GF-D8 (cell line): ENCODE measurements around the gene TXN2.
A peak's percentile ranks its signal among the peaks of the same experiment; 100 is the strongest.
"Not testable (repeated sequence)": the region's sequence is repeated elsewhere in the genome, so short reads cannot be mapped to it uniquely, and the experiment has no call there.

Experiments
- DNase-seq: peaks from one replicate; lab custom pipeline; 2025; lab: John Stamatoyannopoulos, UW

Gene TXN2

DNA sequence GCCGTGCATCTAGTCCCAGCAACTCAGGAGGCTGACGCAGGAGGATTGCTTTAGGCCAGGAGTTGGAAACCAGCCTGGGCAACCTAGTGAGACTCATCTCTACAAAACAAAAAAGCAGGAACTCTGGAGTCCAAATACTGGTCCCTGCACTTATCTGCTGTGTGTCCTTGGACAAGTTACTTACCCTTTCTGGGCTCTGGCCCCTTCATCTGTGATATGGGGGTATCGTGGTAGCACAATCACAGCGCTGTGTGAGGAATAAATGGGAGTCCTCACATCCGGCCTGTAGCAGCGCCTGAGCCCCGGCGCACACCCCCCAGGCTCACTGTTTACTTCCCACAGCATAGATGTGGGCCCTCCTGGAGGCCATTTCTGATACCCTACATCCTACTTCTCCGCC lies 49.5 kb downstream of the TXN2 start:
- no peak for DNase-seq

DNA sequence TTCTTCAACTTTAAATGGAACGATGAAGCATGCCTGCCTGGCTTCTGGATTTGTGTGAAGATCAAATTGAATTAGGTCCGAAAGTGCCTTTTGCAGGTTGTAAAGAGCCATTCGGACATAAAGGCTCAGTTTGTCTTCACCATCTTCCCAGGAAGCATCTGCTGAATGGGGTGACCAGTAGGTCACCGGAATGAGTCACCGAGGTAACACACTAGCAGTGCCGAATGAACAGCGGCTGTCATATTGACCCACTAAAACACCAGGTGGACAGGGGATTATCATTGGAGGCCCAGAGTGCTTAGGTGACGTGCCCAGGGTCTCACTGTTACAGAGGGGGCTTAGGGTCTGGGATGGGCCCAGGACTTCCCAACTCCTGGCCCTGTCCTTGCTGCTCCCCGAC lies 50.6 kb downstream of the TXN2 start:
- no peak for DNase-seq

DNA sequence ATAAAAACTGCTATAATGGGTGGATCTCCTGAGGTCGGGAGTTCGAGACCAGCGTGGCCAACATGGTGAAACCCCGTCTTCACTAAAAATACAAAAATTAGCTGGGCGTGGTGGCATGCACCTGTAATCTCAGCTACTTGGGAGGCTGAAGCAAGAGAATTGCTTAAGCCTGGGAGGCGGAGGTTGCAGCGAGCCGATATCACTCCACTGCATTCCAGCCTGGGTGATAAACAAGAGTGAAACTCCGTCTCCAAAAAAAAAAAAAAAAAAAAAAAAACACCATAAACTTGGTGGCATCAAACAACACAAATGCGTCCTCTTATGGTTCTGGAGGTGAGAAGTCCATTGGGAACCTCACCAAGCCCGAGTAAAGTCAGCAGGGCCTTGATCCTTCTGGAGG lies 53.5 kb downstream of the TXN2 start:
- not testable (repeated sequence) for DNase-seq

DNA sequence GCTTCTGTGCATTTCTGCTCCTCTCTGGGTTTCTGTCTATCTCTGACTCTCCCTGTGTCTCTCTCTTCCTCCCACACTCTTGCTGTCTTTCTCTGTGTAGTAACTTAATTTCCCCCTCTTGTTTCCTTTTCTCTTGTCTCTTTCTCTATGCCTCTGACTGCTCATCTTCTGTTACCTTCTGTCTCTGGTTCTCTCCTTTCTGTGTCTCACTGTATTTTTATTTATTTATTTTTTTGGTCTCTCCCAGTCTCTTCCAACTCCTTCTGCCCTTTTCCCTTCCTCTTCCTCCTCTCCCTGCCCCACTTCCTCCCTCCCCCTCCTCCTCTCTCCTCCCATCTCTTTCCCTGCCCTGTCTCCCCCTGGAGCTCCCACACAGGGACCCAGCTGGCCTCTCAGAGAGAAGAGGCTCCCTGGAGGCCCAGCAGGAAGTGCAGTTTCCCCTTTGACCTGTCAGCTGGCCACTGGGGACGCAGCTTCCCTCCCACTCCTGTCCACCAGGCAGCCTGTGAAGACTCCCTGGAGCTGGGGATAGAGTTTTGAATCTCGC lies 55.4 kb downstream of the TXN2 start:
- peak; percentile 27 for DNase-seq

DNA sequence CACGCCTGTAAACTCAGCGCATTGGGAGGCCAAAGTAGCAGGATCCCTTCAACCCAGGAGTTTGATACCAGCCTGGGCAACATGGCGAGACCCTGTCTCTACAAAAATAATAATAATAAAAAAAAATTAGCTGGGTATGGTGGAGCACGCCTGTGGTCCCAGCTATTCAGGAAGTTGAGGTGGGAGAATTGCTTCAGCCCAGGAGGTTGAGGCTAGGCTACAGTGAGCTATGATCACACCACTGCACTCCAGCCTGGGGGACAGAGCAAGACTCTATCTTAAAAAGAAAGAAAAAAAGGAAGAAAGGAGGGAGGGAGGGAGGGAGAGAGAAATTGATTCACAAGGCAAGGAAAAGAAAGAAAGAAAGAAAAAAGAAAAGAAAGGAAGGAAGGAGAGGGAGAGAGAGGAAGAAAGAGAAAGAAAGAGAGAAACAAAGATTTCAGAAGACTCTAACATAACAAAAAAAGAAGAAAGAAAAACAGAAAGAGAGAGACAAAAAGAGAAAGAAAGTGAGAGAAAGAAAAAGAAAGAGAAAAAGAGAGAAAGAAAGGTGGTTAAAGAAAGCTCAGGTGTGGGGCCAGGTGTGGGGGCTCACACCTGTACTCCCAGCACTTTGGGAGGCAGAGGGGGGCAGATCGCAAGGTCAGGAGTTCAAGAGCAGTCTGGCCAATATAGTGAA lies 56.4 kb downstream of the TXN2 start:
- DNase-seq: peak; percentile 27

DNA sequence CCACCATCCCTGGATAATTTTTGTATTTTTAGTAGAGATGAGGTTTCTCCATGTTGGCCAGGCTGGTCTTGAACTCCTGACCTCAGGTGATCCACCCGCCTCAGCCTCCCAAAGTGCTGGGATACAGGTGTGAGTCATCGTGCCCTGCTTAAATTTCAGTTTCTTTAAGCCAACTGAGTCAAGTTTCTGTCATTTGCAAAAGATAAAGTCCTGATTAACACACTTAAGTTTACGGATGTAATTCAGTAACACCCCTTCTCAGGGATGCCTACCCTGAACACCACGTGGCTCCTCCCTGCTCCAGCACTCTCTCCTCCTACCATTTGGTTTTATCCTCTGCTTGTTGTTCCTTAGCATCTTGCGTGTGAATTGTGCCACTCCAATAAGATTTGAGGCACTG lies 57.0 kb downstream of the TXN2 start:
- DNase-seq: not testable (repeated sequence)

DNA sequence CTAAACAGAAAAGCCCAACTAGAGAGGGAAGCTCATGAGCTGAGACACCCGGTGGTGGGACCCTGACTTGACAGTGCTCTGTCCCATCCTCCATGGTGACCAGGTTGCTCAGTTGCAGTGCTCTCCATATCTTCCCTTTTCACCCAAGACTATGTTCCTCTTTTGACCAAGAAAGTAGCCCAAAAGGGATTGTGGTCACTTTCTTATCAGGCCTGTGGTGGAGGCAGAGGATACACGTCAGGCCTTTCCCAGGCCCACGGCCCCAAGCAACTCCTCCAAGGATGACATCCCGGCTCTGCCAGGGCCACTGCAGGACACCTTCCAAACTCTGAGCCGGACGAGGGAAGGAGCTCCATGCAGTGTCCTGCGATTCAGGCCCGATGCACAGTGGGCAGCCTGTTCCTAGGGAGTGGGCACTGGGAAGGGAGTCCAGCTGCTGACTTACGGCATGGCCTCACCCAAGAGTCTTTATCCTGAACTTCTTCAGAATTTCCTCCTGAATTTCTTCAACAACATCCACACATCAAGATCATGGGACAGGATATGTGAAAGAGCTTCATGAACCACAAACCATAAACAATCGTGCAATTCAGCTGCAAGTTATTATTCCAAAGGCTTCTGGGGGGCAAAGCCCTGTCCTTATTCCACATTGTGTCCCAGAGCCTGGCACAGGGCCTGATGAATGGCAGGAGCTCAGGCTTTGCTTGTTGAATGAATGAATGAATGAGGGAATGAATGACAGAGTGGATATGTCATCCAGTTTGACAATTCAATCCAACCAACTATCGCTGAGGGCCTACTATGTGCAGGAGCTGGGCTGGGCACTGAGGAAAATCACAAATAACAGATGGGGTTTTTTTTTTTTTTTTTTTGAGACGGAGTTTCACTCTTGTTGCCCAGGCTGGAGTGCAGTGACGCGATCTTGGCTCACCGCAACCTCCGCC lies 57.7 kb downstream of the TXN2 start:
- DNase-seq: peak; percentile 83

DNA sequence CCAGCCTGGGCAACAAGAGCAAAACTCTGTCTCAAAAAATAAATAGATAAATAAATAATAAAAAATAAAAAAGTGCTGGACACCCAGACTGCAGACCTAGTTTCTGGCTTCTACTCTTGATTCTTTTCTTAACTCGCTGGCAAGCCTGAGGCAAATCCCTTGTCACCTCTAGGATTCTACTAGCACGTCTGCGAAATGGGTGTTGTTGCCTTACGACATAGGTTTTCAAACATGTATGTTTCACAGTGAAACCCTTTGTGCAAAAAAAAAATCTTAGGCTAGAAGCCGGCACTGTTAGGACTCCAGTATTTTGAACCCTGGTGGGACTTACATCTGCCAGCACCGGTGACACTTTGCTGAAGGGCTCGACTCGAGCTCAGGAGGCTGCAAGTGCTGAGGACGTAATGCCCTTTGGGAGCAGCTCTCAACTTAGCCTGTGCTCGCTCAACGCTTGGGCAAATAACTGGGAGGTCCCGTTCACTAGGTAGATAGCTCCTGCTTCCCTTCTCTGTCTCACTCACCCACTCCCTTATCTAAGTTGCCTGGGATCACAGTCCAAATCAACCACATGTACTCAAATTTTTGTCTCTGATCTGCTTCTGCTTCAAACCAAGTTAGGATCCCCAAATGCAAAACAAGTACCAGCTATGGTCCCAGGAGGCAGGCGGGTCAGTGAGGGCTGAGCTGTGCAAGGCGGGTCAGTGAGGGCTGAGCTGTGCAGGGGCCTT lies 59.0 kb downstream of the TXN2 start:
- DNase-seq: no peak

DNA sequence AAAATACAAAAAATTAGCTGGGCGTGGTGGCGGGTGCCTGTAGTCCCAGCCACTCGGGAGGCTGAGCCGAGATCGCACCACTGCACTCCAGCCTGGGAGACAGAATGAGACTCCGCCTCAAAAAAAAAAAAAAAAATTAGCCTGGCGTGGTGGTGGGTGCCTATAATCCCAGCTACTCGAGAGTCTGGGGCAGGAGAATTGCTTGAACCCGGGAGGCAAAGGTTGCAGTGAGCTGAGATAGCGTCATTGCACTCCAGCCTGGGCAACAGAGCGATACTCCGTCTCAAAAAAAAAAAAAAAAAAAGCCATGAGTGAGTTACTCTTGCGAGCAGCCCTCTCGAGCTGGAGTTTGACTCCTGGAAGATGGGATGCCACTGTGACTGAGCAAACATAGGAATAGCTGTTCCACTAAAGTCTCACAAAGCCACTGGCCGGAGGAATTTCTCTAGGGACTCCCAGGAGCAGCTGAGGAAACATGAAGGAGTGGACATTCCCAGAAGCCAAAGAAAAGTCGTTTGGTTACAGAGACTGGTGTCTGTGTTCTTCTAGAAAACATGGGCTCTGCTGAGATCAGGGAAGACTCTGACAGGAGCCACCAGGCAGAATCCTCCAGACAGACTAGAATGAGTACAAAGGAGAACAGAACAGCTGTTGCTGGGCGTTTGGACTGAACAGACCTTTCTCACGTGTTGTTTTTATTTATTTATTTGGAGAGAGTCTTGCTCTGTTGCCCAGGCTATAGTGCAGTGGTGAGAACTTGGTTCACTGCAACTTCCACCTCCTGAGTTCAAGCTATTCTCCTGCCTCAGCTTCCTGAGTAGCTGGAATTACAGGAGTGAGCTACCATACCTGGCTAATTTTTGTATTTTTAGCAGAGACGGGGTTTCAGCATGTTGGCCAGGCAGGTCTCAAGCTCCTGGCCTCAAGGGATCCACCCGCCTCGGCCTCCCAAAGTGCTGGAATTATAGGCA lies 61.2 kb downstream of the TXN2 start:
- DNase-seq: no peak

DNA sequence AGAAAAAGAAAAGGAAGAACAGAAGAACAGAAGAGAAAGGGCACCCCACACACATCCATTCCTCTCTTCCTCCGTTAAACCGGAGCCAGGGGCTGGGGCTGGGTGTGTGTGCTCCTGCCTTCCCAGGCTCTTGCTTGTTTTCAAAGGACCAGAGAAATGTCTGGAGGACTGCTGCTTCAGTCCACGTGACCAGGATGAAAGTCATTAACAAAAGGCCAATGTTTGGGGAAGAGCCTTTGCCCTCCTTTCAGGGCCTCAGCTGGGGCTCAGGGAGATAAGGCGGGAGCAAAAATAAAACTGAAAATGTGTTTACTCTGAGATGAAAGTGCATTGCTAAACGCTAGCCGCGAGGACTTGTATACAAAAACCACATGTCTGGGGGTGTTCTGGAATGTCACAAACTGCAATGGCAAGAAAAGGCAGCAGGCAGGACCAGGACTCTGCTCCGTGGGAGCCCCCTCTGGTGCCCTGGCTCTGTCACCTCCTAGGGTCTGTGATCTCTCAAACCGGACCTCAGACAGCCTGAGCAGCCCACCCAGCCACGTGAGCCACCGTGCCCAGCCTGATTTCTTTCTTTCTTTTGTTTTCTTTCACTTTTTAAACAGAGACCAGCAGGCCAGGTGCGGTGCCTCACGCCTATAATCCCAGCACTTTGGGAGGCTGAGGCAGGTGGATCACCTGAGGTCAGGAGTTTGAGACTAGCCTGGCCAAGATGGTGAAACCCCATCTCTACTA lies 62.1 kb downstream of the TXN2 start:
- DNase-seq: no peak

DNA sequence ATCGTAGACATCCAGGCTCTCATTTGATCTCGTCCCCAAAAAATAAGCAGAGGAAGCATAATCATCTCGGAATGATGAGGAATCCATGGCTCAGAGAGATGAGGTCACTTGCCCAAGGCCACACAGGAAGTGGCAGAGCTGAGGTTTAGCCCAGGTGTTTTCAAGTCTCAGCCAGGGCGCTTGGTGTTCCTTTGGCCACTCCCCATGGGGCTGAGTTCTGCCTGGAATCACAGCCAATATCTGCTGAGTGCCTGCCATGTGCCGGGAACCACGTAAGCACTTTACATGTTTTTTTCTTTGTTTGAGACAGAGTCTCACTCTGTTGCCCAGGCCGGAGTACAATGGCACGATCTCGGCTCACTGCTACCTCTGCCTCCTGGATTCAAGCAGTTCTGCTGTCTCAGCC lies 64.2 kb downstream of the TXN2 start:
- DNase-seq: no peak
